Left lobe of liver (tissue), 2 donors: Measurements from ENCODE around the gene CDIPT. TPM values are rescaled to one million over a fixed set of nuclear protein-coding genes. Genes with fewer than 3 reads are reported as not detected.
"Not testable (repeated sequence)": the region's sequence is repeated elsewhere in the genome, so short reads cannot be mapped to it uniquely, and the experiment has no call there.

Experiments
- ATAC-seq: fragments of 200-7000 bp; cut with Tn5 transposase; one replicate; pipeline ENCODE4 v1.9.1; 2020; ENCODE audit warnings: mild to moderate bottlenecking, moderate library complexity
- DNase-seq: peaks from one replicate; pipeline ENCODE4 v3.0.0-alpha.2; 2020; ENCODE audit warnings: low spot score
- total RNA-seq: library from RNA; stranded (reverse); gene quantifications from one replicate; pipeline ENCODE4 v1.2.1, GENCODE V29; 2021
- donor health status: DM: no; HTN: no; CAD: no; lungs with moderate emphysema.
- donor health status: DM: no; HTN: yes; CAD: no.

The CDIPT gene
- total RNA-seq, 1 donor from 2014 or later = 53.1 TPM

GRCh38 chr16:29897333-29897732 is 34.3 kb upstream of the CDIPT start:
- DNase-seq (no peak), ATAC-seq (no peak)

DNA sequence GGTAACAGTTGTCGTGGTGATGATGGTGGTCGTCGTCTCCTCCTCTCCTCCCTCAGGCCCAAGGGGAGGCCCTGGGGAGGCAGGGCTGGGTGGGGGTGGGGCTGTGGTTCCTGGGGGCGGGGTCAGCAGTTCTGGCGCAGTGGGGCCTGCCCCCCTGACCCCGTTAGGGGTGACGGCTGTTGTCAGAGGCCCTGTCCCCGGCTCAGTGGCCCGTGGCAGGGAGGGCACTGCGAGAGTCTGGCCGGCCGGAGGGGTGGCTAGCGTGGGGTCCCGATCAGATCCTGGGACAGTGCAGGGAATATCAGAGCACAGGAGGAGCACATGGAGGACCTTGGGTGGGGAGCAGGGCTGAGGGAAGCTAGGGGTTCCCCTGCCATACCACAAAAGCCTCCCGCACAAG is 33.8 kb upstream of the CDIPT start:
- DNase-seq = no peak
- no peak for ATAC-seq

- DNase-seq (no peak), ATAC-seq (no peak)
These were observed 31.3 kb upstream of the CDIPT start for GRCh38 chr16:29894352-29894751.

GRCh38 chr16:29893553-29893952 is 30.5 kb upstream of the CDIPT start:
- ATAC-seq = no peak
- no peak for DNase-seq

- ATAC-seq = no peak
These were observed 29.4 kb upstream of the CDIPT start for GRCh38 chr16:29892458-29892813.

DNA sequence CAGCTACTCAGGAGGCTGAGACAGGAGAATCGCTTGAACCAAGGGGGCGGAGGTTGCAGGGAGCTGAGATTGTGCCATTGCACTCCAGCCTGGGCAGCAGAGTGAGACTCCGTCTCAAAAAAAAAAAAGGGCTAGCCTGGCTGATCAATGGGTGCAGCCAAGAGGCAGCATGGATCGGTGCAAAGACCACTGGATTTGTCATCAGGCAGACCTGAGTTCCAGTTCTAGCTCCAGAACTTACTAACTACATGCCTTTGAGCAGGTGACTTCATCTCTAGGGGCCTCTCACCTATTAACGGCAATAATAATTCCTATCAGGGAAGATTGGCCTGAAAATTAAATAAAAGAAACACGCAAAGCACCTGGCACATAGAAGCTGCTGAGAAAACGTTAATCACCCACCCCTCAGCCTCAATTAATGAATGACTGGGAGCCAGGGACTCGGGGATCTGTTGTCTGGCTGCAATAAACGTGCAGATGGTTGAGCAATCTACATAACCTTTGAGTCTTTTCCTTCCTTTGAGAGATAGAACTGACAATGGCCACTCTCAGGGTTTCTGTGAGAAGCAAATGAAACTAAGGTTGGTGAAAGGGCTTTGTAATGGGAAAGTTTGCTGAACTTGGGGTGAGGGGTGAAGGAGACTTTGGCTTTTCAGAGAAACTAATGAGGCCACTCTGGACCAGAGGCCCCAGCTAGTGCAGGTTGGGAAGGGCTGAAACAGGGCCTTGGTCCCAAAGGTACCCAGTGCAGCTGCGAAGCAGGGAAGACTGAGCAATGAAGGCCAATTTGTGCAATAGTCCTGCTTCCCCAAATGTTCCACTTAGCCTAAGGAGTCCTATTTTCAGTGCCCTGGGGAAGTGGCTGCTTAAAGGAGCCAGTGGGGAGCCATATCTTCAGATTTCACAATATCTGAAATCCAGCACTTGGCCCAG is 28.8 kb upstream of the CDIPT start:
- DNase-seq = no peak
- ATAC-seq = peak; percentile 75

More at GRCh38 chr16:29892458-29892813, 29.4 kb upstream of the CDIPT start:
- no peak for DNase-seq

DNA sequence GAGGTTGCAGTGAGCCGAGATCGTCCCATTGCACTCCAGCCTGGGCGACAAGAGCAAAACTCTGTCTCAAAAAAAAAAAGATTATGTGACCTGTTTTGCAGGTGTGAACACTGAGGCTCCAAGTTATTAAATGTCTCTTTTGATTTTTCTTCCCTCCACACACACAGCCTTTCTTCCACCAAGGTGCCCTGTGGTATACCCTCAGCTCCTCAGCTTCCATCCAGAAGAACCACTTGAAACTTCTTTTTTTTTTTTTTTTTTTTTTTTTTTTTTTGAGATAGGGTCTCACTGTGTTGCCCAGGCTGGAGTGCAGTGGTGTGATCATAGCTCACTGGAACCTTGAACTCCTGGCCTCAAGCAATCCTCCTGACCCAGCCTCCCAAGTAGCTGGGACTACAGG is 26.3 kb upstream of the CDIPT start:
- ATAC-seq, DNase-seq: not testable (repeated sequence)

DNA sequence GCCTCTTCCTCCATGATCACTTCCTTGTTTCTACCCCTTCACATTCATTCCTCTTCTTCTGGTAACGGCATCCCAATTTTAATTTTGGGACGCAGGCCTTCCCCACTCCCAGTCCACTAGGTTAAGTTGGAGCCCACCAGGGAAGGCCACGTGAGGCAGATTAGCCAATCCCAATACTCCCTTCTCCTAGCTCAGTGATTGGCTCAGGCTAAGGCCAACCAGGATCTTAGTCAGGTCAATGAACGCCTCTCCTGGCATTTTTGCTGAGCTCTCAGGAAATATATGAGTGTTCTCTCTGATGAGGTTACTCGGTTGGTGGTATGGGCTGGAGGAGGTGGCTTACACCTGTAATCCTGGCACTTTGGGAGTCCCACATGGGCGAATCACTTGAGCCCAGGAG is 21.0 kb upstream of the CDIPT start:
- no peak for ATAC-seq
- no peak for DNase-seq

- ATAC-seq = no peak
These were observed 18.0 kb upstream of the CDIPT start for GRCh38 chr16:29881050-29881449.

GRCh38 chr16:29878172-29878571 is 15.1 kb upstream of the CDIPT start:
- no peak for DNase-seq
- ATAC-seq = no peak

More at GRCh38 chr16:29881050-29881449, 18.0 kb upstream of the CDIPT start:
- DNase-seq = no peak

GRCh38 chr16:29877266-29877961 is 14.4 kb upstream of the CDIPT start:
- peak; percentile 41 for ATAC-seq
- no peak for DNase-seq

GRCh38 chr16:29876594-29877249 is 13.7 kb upstream of the CDIPT start:
- peak; percentile 24 for ATAC-seq

GRCh38 chr16:29876217-29876593 is 13.2 kb upstream of the CDIPT start:
- no peak for DNase-seq
- ATAC-seq = no peak

More at GRCh38 chr16:29876594-29877249, 13.7 kb upstream of the CDIPT start:
- DNase-seq = no peak

GRCh38 chr16:29875206-29875605 is 12.2 kb upstream of the CDIPT start:
- no peak for DNase-seq
- no peak for ATAC-seq

DNA sequence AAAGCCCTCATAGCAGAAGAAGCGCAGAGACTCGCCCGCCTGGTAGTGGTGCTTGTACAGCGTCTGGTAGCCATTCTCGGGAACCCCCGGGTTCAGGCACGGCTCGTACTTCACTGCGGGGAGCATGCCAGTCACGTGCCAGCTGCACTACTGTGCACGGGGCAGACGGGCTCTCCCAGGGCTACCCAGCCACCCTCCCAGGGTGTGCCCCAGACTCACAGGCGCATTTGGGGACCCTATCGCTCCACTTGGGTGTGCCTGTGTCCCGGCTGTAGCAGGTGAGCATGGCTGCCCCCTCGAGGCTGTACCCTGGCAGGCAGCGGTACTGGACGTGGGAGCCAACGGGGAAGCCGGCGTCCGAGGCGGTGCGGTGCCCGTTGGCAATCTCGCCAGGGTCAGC is 10.3 kb upstream of the CDIPT start:
- DNase-seq = no peak

DNA sequence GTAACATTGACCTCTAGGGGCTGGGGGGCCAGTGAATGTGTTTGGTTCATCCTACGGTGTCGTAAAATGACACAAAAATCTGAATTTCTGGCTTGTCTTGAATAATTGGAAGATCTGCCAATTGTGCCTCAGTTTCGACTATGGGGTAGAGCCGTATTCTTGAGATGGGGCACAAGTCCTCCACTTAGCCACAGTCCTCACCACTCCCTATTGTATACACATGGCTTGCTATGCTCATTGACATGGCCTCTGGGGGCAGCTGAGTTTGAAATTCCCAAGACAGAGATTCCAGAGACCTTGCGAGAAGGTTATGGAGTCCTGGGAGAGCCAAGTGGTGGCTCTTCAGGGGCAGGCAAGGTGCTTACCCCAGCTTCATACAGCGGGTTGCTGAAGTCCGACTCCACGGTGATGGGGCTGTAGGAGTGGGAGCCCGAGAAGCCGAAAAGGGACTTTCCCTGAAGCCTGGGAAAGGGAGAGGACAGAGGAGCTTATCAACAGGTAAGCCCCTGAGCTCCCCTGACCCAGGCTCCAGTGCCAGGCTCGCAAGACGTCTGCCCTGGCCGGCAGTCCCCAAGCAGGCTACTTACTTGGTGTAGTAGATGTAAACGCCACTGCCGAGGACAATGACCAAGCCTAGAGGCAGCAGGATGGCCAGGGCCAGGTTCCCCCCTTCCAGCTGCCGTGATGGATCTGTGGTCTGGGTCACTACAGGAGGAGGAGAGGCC is 9.0 kb upstream of the CDIPT start:
- DNase-seq (no peak), ATAC-seq (no peak)

More for the DNA sequence above, 10.3 kb upstream of the CDIPT start:
- no peak for ATAC-seq

DNA sequence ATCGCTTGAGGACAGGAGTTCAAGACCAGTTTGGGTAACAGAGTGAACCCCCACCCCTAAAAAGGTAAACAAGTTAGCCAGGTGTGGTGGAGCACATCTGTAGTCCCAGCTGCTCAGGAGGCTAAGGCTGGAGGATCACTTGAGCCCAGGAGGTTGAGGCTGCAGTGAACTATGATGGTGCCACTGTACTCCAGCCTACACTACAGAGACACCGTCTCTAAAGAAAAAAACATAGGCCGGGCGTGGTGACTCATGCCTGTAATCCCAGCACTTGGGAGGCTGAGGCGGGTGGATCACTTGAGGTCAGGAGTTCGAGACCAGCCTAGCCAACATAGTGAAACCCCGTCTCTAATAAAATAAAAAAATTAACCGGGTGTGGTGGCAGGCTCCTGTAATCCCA is 6.0 kb upstream of the CDIPT start:
- not testable (repeated sequence) for DNase-seq, ATAC-seq

DNA sequence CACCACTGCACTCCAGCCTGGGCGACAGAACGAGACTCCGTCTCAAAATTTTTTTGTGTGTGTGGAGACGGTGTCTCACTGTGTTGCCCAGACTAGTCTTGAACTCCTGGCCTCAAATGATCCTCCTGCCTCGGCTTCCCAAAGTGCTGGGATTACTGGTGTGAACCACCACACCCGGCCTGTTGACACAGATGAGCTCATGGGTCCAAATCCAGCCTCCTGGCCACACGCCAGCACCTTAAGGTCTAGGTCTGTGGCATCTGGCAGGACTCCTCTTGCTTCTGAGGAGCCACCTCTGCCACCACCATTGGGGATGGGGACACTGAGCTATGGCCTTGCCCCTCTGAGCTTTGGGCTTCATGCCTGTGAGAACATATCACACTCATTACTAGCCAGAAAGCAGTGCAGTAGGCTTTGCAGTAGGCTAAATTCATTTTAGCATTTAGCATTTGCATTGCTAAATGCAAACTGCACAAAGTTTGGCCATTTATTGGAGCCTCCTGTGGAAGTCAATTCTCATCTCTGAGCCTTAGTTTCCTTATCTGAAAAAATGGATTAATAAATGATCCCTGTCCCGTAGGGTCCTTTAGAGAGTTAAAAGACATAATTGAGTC is 5.5 kb upstream of the CDIPT start:
- DNase-seq (no peak), ATAC-seq (no peak)

GRCh38 chr16:29864205-29864604 is 1.2 kb upstream of the CDIPT start:
- DNase-seq (no peak), ATAC-seq (no peak)

- DNase-seq = no peak
- no peak for ATAC-seq
These were observed 601 bp upstream of the CDIPT start for GRCh38 chr16:29863669-29863984.
